Fibroblast of villous mesenchyme (primary cell): ENCODE measurements around the gene ESRRG. TPM values are rescaled to one million over a fixed set of nuclear protein-coding genes. Genes with fewer than 3 reads are reported as not detected.

Experiments
- DNase-seq: peaks from one replicate; pipeline ENCODE4 v3.0.0-alpha.2; 2010; ENCODE audit warnings: low read depth
- H3K4me3 ChIP-seq: 2 replicates; pipeline ENCODE4 v1.5.1; 2011; ENCODE audit warnings: low read depth, mild to moderate bottlenecking, low read length
- total RNA-seq: library from RNA; depleted of rRNA; stranded (reverse); fragments of >200 nt; gene quantifications from 2 replicates; pipeline ENCODE4 v1.2.3, GENCODE V29; 2012
- TF ChIP-seq, protein P1 (sequence below): IDR thresholded peaks from 2 replicates; pipeline ENCODE4 v1.5.1; 2012; ENCODE audit warnings: low read depth, mild to moderate bottlenecking, low read length; ENCODE audit not compliant: insufficient read depth

Gene ESRRG
- total RNA-seq, 1 donor: under 0.01 TPM

DNA sequence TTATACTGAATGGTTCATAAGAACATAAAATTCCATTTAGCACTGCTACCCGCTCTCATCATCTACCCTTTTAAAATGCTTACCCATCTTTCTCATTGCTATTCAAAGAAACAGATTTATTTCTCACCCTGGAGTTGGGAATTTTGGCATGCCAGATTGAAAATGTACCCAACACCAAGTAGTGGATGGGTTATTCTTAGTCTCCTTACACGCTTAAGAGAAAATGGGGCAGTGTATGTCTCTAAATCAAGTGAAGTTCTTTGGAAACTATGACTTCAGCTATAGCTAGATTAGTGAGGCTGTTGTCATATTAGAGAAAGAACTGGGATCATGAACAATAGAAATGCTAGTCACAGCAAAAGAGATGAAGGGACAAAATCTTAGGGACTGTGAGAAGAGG is 27.7 kb upstream of the ESRRG start:
- no peak overlapping the region for H3K4me3 ChIP-seq
- TF ChIP-seq, protein P1, sequence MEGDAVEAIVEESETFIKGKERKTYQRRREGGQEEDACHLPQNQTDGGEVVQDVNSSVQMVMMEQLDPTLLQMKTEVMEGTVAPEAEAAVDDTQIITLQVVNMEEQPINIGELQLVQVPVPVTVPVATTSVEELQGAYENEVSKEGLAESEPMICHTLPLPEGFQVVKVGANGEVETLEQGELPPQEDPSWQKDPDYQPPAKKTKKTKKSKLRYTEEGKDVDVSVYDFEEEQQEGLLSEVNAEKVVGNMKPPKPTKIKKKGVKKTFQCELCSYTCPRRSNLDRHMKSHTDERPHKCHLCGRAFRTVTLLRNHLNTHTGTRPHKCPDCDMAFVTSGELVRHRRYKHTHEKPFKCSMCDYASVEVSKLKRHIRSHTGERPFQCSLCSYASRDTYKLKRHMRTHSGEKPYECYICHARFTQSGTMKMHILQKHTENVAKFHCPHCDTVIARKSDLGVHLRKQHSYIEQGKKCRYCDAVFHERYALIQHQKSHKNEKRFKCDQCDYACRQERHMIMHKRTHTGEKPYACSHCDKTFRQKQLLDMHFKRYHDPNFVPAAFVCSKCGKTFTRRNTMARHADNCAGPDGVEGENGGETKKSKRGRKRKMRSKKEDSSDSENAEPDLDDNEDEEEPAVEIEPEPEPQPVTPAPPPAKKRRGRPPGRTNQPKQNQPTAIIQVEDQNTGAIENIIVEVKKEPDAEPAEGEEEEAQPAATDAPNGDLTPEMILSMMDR: no peak
- DNase-seq: no peak

DNA sequence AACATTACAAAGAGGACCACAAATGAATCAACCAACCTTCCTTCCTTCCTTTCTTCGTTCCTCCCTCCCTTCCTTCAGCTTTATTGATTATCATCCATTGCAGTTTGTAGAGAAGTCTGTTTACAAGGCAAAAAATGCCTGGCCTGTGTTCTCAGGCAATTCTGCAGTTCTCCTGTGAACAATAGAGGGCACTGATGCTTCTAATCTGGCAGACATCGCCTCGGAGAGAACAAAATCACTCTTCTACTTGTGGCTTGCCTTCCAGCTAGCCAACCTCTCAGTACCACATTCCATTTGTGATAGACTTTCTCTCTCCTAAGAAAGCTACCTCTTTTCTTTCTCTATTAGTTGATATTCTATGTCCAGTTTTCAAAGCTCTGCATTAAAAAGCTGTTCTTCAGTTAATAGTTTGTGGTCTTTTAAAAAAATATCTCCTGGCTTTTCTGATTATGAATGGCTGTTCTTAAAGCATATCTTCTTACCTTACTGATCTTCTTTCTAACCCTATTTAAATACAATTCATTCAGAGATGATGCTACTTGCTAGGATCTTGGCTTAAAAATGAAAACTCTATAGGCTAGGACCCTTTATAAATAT is 26.9 kb upstream of the ESRRG start:
- H3K4me3 ChIP-seq: no peak overlapping the region
- TF ChIP-seq, protein P1: peak; percentile 74
- DNase-seq: peak; percentile 35

DNA sequence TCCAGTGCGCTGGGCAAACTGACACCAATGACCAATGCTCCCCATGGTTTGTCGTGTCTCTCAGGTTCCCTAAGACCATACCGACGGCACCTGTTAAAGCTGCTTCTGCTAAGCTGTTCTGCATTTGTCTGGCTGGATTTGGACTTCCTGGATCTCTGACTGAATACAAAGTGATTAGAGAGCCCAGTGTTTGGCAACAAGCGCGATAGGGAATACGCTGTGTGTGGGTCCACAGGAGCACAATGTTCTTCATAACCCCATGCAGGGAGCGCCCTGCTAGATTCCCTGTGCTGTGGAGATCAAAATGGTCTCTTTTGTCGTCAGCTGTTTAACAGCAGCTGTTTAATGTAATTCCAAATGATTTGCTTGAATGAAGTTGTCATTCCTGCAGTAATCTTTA is 26.0 kb upstream of the ESRRG start:
- no peak for DNase-seq
- no peak overlapping the region for H3K4me3 ChIP-seq
- TF ChIP-seq, protein P1: no peak

DNA sequence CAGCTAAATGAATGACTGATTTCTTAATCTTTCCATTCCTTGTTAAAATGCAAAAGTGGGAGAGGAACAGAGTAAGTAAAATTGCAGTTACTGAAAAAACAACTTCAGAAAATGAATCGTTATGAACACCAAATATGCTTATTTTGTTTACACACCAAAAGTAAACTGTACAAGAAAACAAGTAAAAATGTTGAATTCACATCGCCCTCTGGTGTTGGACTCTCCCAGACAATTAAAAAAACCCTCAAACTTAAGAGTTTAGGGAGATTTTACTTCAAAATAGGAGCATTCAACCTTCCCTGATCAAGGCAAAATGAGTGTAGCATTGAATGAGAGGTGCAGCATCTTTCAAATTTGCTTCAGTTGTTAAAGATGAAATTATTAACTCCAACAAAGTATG is 19.4 kb upstream of the ESRRG start:
- peak; percentile 17 for DNase-seq
- TF ChIP-seq, protein P1: peak; percentile 29
- H3K4me3 ChIP-seq: no peak overlapping the region

DNA sequence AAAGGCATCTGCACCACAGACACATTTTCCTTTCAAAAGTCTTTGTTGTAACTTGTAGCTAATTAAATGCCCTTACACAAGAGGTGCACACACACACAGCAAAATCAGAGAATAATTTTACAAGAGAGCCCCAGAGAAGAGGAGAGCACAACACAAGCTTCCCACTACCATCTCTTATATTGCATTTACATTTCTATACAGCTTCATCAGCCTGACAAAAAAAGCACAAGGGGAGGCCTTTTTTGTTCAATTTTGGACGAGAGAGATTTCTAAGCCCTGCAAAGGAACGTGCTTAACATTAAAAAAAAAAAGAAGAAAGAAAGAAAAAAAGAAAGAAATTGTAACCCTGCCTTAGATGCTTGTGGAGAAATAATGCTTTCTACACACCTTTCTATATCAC is 17.1 kb upstream of the ESRRG start:
- TF ChIP-seq, protein P1: no peak
- H3K4me3 ChIP-seq: no peak overlapping the region
- DNase-seq: no peak

DNA sequence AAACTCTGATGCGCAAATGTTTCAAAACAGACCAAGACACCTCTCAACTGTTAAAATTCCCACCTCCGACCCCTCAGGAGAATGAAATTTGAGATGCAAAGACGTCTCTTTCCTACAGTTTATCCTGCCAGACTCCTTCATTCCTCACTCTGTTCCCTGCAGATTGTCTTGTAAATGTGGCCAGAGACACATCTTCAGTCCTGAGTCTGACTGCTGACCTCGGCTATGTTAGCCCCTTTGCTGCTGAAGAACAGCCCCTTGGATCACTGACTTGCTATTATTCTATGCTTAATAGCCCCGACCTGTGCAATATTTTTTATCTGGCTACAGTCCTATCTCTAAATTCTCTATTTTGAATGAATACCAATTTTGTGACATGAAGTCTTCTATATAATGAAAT is 16.6 kb upstream of the ESRRG start:
- no peak for DNase-seq
- no peak overlapping the region for H3K4me3 ChIP-seq
- TF ChIP-seq, protein P1: no peak

DNA sequence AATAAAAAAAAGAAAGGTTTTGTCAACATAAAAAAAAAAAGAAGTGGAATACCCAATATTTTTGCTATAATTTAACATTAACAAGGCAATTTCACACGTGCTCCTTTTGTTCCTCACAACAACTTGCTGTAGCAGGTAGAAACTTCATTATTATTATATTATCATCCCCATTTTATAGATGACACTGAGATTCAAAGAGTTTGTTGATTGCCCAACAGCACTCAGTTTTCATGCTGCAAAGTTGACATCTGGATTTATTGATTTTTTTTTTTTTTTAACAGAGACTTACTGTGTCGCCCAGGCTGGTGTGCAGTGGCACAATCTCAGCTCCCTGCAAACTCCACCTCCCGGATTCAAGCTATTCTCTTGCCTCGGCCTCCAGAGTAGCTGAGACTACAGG is 8.9 kb upstream of the ESRRG start:
- no peak overlapping the region for H3K4me3 ChIP-seq
- DNase-seq: no peak
- TF ChIP-seq, protein P1: no peak
